PC-3 (cell line): ENCODE results near the gene HLA-DQA1. TPM values are rescaled to one million over a fixed set of nuclear protein-coding genes. Genes with fewer than 3 reads are reported as not detected.
A peak's percentile ranks its signal among the peaks of the same experiment; 100 is the strongest.

Source experiments
- ATAC-seq: fragments of 200-7000 bp; cut with Tn5 transposase; 2 replicates; pipeline ENCODE4 v1.9.1; 2020; ENCODE audit warnings: mild to moderate bottlenecking, moderate library complexity
- BruUV-seq: library from RNA; stranded (reverse); fragments of 400-500 nt; replicated peaks from 2 replicates; lab custom pipeline; 2021; lab: Mats Ljungman, UMichigan
- CTCF ChIA-PET: fragments of 300-600 bp; sonication (Branson Sonifier 250); formaldehyde crosslinking; loops from one replicate; lab custom pipeline; 2022; ENCODE audit warnings: antibody characterized with exemption; lab: Charles Lee
- POLR2A ChIA-PET: fragments of 300-600 bp; sonication (Branson Sonifier 250); formaldehyde crosslinking; loops from one replicate; lab custom pipeline; 2022; ENCODE audit warnings: antibody characterized with exemption; ENCODE audit not compliant: unreplicated experiment; lab: Charles Lee
- DNase-seq: peaks from one replicate; pipeline ENCODE4 v3.0.0-alpha.2; 2015
- H2AFZ ChIP-seq: fragments of 300-600 bp; sonication (generic); 2 replicates; pipeline ENCODE4 v1.6.0; 2016; ENCODE audit warnings: antibody characterized with exemption, low read length
- H3F3A ChIP-seq: fragments of 300-600 bp; sonication (generic); one replicate; pipeline ENCODE4 v1.6.0; 2017; ENCODE audit warnings: antibody characterized with exemption, low read length, control low read depth, mild to moderate bottlenecking; ENCODE audit not compliant: unreplicated experiment
- H3K27ac ChIP-seq: fragments of 300-600 bp; sonication (generic); 2 replicates; pipeline ENCODE4 v1.5.1; 2016; ENCODE audit warnings: mild to moderate bottlenecking, low read length
- H3K27me3 ChIP-seq: fragments of 300-600 bp; sonication (generic); 2 replicates; pipeline ENCODE4 v1.6.1; 2016; ENCODE audit warnings: low read length, mixed read lengths
- H3K36me3 ChIP-seq: fragments of 300-600 bp; sonication (generic); 2 replicates; pipeline ENCODE4 v1.6.1; 2016; ENCODE audit warnings: low read depth, mixed run types, low read length, mixed read lengths
- H3K4me1 ChIP-seq: fragments of 300-600 bp; sonication (generic); 2 replicates; pipeline ENCODE4 v1.5.1; 2016; ENCODE audit warnings: low read length; ENCODE audit not compliant: insufficient read depth
- H3K4me2 ChIP-seq: fragments of 300-600 bp; sonication (generic); 2 replicates; pipeline ENCODE4 v1.6.0; 2016; ENCODE audit warnings: low read length
- H3K4me3 ChIP-seq: fragments of 300-600 bp; sonication (generic); 2 replicates; pipeline ENCODE4 v1.5.1; 2016; ENCODE audit warnings: mild to moderate bottlenecking, low read length, mixed read lengths
- H3K79me2 ChIP-seq: fragments of 300-600 bp; sonication (generic); 2 replicates; pipeline ENCODE4 v1.6.1; 2017; ENCODE audit warnings: low read length, mixed read lengths
- H3K9ac ChIP-seq: fragments of 300-600 bp; sonication (generic); 2 replicates; pipeline ENCODE4 v1.6.0; 2016; ENCODE audit warnings: mild to moderate bottlenecking, low read length
- H3K9me2 ChIP-seq: fragments of 300-600 bp; sonication (generic); replicated peaks from 2 replicates; pipeline ENCODE4 v1.6.1; 2016; ENCODE audit warnings: mixed run types, low read length, mixed read lengths
- H3K9me3 ChIP-seq: fragments of 300-600 bp; sonication (generic); 2 replicates; pipeline ENCODE4 v1.6.1; 2016; ENCODE audit warnings: low read length, mixed read lengths
- H4K20me1 ChIP-seq: fragments of 300-600 bp; sonication (generic); 2 replicates; pipeline ENCODE4 v1.6.1; 2016; ENCODE audit warnings: low read length, mixed read lengths
- CTCF ChIP-seq: fragments of 300-600 bp; sonication (generic); conservative IDR thresholded peaks from 2 replicates; pipeline ENCODE4 v1.5.1; 2017; ENCODE audit warnings: antibody characterized with exemption, low read depth, mild to moderate bottlenecking, low read length
- EZH2 ChIP-seq: fragments of 300-600 bp; sonication (generic); IDR thresholded peaks from one replicate; pipeline ENCODE4 v1.6.1; 2017; ENCODE audit warnings: antibody characterized with exemption, mild to moderate bottlenecking, low read length; ENCODE audit not compliant: unreplicated experiment
- EZH2phosphoT487 ChIP-seq: fragments of 300-600 bp; sonication (generic); IDR thresholded peaks from 2 replicates; pipeline ENCODE4 v1.6.1; 2018; ENCODE audit warnings: mild to moderate bottlenecking, antibody characterized with exemption, low read length, borderline replicate concordance
- intact Hi-C: fragments of 100-400 bp; cut with micrococcal nuclease; formaldehyde crosslinking; loops from 2 replicates; pipeline ENCODE4 v1.9.0; 2023
- total RNA-seq: library from RNA; depleted of rRNA; stranded (reverse); fragments of >200 nt; gene quantifications from 2 replicates; pipeline ENCODE4 v1.2.3, GENCODE V29; 2014

Gene HLA-DQA1
- total RNA-seq, 1 experiment from 2014 or later: not detected

GRCh38 chr6:32662836-32663235 lies 25.6 kb downstream of the HLA-DQA1 start:
- H3K36me3 ChIP-seq: no peaks in the 10 kb centered on the region
- no peak for ATAC-seq
- H3K9me3 ChIP-seq: no peaks in the 10 kb centered on the region
- no peak for TF ChIP-seq EZH2
- no peak for TF ChIP-seq EZH2phosphoT487
- no peak for TF ChIP-seq CTCF
- DNase-seq: no peak
- H4K20me1 ChIP-seq: no peaks in the 10 kb centered on the region
- H3K27ac ChIP-seq: no peak overlapping the region
- POLR2A ChIA-PET: no interaction called here
- no peak overlapping the region for H3K9ac ChIP-seq
- H2AFZ ChIP-seq: no peak overlapping the region
- H3K4me2 ChIP-seq: no peak overlapping the region
- CTCF ChIA-PET: no interaction called here
- BruUV-seq: no TSS peak
- no peaks in the 10 kb centered on the region for H3F3A ChIP-seq
- H3K27me3 ChIP-seq: peaks cover 52% of the 10 kb centered on the region
- no peaks in the 10 kb centered on the region for H3K9me2 ChIP-seq
- no peaks in the 10 kb centered on the region for H3K79me2 ChIP-seq
- H3K4me1 ChIP-seq: no peaks in the 10 kb centered on the region
- no peak overlapping the region for H3K4me3 ChIP-seq
- intact Hi-C loops: loop anchor here (10.0 kb wide), 1 partner anchor 102 kb away; the partner anchor contains the start of gene HLA-DQB2

- H2AFZ ChIP-seq: no peak overlapping the region
- no peak for DNase-seq
- no peaks in the 10 kb centered on the region for H3K79me2 ChIP-seq
- ATAC-seq: no peak
- no peaks in the 10 kb centered on the region for H4K20me1 ChIP-seq
- no peaks in the 10 kb centered on the region for H3K4me1 ChIP-seq
- intact Hi-C loops: loop anchor here (10.0 kb wide), 1 partner anchor 100 kb away; the partner anchor contains the start of gene HLA-DQB2
- H3K9me2 ChIP-seq: no peaks in the 10 kb centered on the region
- H3F3A ChIP-seq: no peaks in the 10 kb centered on the region
- POLR2A ChIA-PET: interaction anchor here (0.7 kb wide), 1 partner anchor 267 kb away, joined by 4 read pairs; no protein-coding TSS in a partner anchor
- no peak overlapping the region for H3K9ac ChIP-seq
- no TSS peak for BruUV-seq
- CTCF ChIA-PET: no interaction called here
- H3K27ac ChIP-seq: no peak overlapping the region
- peaks cover 50% of the 10 kb centered on the region for H3K27me3 ChIP-seq
- TF ChIP-seq CTCF (no peak), EZH2 (no peak)
- H3K9me3 ChIP-seq: no peaks in the 10 kb centered on the region
- H3K4me3 ChIP-seq: no peak overlapping the region
- H3K4me2 ChIP-seq: no peak overlapping the region
- no peaks in the 10 kb centered on the region for H3K36me3 ChIP-seq
Measured at GRCh38 chr6:32664354-32664753, 27.1 kb downstream of the HLA-DQA1 start.

- Histone ChIP-seq H3K27ac (no peak overlapping the region), H3K9me3 (no peaks in the 10 kb centered on the region), H4K20me1 (no peaks in the 10 kb centered on the region), H3K9ac (no peak overlapping the region), H3K79me2 (no peaks in the 10 kb centered on the region), H3K36me3 (no peaks in the 10 kb centered on the region), H3F3A (no peaks in the 10 kb centered on the region), H2AFZ (no peak overlapping the region), H3K4me3 (no peak overlapping the region), H3K9me2 (no peaks in the 10 kb centered on the region), H3K27me3 (peaks cover 45% of the 10 kb centered on the region), H3K4me2 (no peak overlapping the region), H3K4me1 (no peaks in the 10 kb centered on the region)
- no peak for ATAC-seq
- ChIA-PET POLR2A (no interaction called here), CTCF (no interaction called here)
- DNase-seq: no peak
- intact Hi-C loops: loop anchor here (10.0 kb wide), 1 partner anchor 100 kb away; the partner anchor contains the start of gene HLA-DQB2
- TF ChIP-seq EZH2phosphoT487 (no peak), CTCF (no peak), EZH2 (peak; percentile 57)
- no TSS peak for BruUV-seq
Measured at GRCh38 chr6:32664827-32665362, 27.7 kb downstream of the HLA-DQA1 start.
